DND-41 (cell line): ENCODE results near the gene PICK1.

ENCODE experiments used
- ATAC-seq: fragments of 200-7000 bp; cut with Tn5 transposase; 3 replicates; pipeline ENCODE4 v1.9.1; 2021; ENCODE audit warnings: low read depth; ENCODE audit not compliant: insufficient read depth
- DNase-seq: peaks from one replicate; pipeline ENCODE4 v3.0.0-alpha.2; 2020
- H2AFZ ChIP-seq: 2 replicates; pipeline ENCODE4 v1.6.0; 2012; ENCODE audit warnings: low read depth, low read length
- H3K27ac ChIP-seq: 2 replicates; pipeline ENCODE4 v1.5.1; 2012; ENCODE audit warnings: low read length, inconsistent platforms
- H3K27me3 ChIP-seq: fragments of 200-600 bp; sonication (generic); 2 replicates; pipeline ENCODE4 v1.6.0; 2012; ENCODE audit warnings: low read length, mild to moderate bottlenecking, inconsistent platforms; ENCODE audit not compliant: insufficient read depth, poor library complexity
- H3K36me3 ChIP-seq: 2 replicates; pipeline ENCODE4 v1.5.1; 2012; ENCODE audit warnings: low read length, inconsistent platforms; ENCODE audit not compliant: insufficient read depth
- H3K4me1 ChIP-seq: 2 replicates; pipeline ENCODE4 v1.5.1; 2012; ENCODE audit warnings: mild to moderate bottlenecking, low read length; ENCODE audit not compliant: insufficient read depth
- H3K4me2 ChIP-seq: 2 replicates; pipeline ENCODE4 v1.6.0; 2012; ENCODE audit warnings: mild to moderate bottlenecking, moderate library complexity, low read length, inconsistent platforms; ENCODE audit not compliant: insufficient read depth
- H3K4me3 ChIP-seq, 2 experiments: fragments of 200-600 bp in 1 of 2; shearing (Covaris generic) in 1 of 2; 2 replicates each; pipeline ENCODE4 v1.5.1; 2012 to 2016; ENCODE audit warnings: inconsistent platforms in 2 of 2, low read length in 2 of 2, mild to moderate bottlenecking in 2 of 2, low read depth in 1 of 2, moderate library complexity in 1 of 2
- H3K79me2 ChIP-seq: 2 replicates; pipeline ENCODE4 v1.6.0; 2012; ENCODE audit warnings: low read length, inconsistent platforms; ENCODE audit not compliant: insufficient read depth
- H3K9ac ChIP-seq: 2 replicates; pipeline ENCODE4 v1.6.0; 2012; ENCODE audit warnings: low read depth, mild to moderate bottlenecking, inconsistent platforms, low read length, moderate library complexity
- H3K9me3 ChIP-seq: 2 replicates; pipeline ENCODE4 v1.5.1; 2012; ENCODE audit warnings: low read length, moderate library complexity, mild to moderate bottlenecking, inconsistent platforms; ENCODE audit not compliant: insufficient read depth, severe bottlenecking
- H4K20me1 ChIP-seq: 2 replicates; pipeline ENCODE4 v1.6.0; 2012; ENCODE audit warnings: low read length; ENCODE audit not compliant: insufficient read depth
- CTCF ChIP-seq: IDR thresholded peaks from 2 replicates; pipeline ENCODE4 v1.5.1; 2012; ENCODE audit warnings: borderline replicate concordance, low read length, moderate library complexity, mild to moderate bottlenecking; ENCODE audit not compliant: poor library complexity, severe bottlenecking; ENCODE audit errors: extremely low read depth
- EZH2 ChIP-seq: IDR thresholded peaks from 3 replicates; pipeline ENCODE4 v1.6.1; 2012; ENCODE audit warnings: borderline replicate concordance, low read depth, mild to moderate bottlenecking, moderate library complexity, low read length, inconsistent platforms; ENCODE audit not compliant: severe bottlenecking

PICK1 gene

GRCh38 chr22:38081636-38081940, 24.4 kb downstream of the PICK1 start:
- H2AFZ ChIP-seq: no peak overlapping the region

GRCh38 chr22:38081941-38082828, 25.0 kb downstream of the PICK1 start:
- no peak for DNase-seq
- Histone ChIP-seq H4K20me1 (no peaks in the 10 kb centered on the region), H3K36me3 (no peaks in the 10 kb centered on the region), H3K9ac (no peak overlapping the region), H3K4me1 (no peaks in the 10 kb centered on the region), H3K9me3 (no peaks in the 10 kb centered on the region), H2AFZ (no peak overlapping the region), H3K27me3 (no peaks in the 10 kb centered on the region), H3K4me3 (no peak overlapping the region), H3K27ac (no peak overlapping the region), H3K79me2 (no peaks in the 10 kb centered on the region), H3K4me2 (no peak overlapping the region)
- no peak for ATAC-seq
- TF ChIP-seq CTCF: no peak
- TF ChIP-seq EZH2: no peak

More at GRCh38 chr22:38081636-38081940, 24.4 kb downstream of the PICK1 start:
- H3K9me3 ChIP-seq: no peaks in the 10 kb centered on the region
- no peaks in the 10 kb centered on the region for H3K4me1 ChIP-seq
- no peak overlapping the region for H3K9ac ChIP-seq
- H3K36me3 ChIP-seq: no peaks in the 10 kb centered on the region
- H4K20me1 ChIP-seq: no peaks in the 10 kb centered on the region
- TF ChIP-seq EZH2: no peak
- no peak for TF ChIP-seq CTCF
- no peak overlapping the region for H3K4me3 ChIP-seq
- H3K79me2 ChIP-seq: no peaks in the 10 kb centered on the region
- no peaks in the 10 kb centered on the region for H3K27me3 ChIP-seq
- no peak for DNase-seq
- H3K4me2 ChIP-seq: no peak overlapping the region
- no peak overlapping the region for H3K27ac ChIP-seq
- no peak for ATAC-seq

DNA sequence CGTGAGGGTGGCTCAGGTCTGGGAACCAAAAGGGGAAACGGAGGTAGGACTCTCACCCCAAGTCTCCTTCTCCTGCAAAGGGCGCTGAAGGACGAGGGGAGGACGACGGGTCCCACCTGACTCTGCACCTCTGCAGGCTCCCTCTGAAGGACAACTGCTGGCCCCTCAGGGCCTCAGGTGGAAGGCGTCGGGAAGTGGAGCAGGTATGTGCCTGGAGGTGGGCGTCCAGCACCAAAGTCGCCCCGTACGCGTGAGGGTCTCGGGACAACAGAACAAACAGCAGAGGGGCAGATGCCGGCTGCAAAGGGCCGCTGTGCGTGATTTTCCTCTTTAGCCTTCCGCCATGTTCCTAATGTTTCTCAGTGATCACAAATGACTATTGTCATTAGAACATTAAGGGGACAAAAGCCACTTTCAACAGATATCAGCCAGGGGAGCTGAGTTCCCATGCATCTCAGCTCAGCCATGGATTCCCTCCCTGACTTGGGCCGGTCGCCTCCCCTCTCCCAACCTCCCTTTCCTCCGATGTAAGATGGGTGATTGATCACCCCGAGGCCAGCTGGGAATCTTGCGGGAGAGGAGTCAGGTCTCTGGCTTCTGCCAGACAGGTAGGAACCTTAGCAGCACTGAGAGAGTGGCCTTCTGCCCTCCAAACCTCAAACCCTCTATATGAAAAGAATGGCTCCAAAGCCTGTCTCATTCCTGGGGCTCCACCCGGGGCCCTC, 25.9 kb downstream of the PICK1 start:
- Histone ChIP-seq H3K27ac (no peak overlapping the region), H2AFZ (no peak overlapping the region), H3K79me2 (no peaks in the 10 kb centered on the region), H3K4me3 (no peak overlapping the region), H3K36me3 (no peaks in the 10 kb centered on the region), H3K9me3 (no peaks in the 10 kb centered on the region), H3K27me3 (no peaks in the 10 kb centered on the region), H3K4me1 (no peaks in the 10 kb centered on the region), H3K9ac (no peak overlapping the region), H4K20me1 (no peaks in the 10 kb centered on the region), H3K4me2 (no peak overlapping the region)
- DNase-seq (no peak), ATAC-seq (no peak)
- no peak for TF ChIP-seq CTCF
- no peak for TF ChIP-seq EZH2
